GM18502 (cell line): ENCODE measurements around the gene PLIN5.
"Not testable (repeated sequence)": the region's sequence is repeated elsewhere in the genome, so short reads cannot be mapped to it uniquely, and the experiment has no call there.

ENCODE experiments used
- ATAC-seq: cut with Tn5 transposase; IDR thresholded peaks from one replicate; pipeline ENCODE4 v1.9.1; 2021; ENCODE audit warnings: mild to moderate bottlenecking; ENCODE audit not compliant: unreplicated experiment, poor library complexity

PLIN5 gene

GRCh38 chr19:4570402-4570801 lies 35.4 kb upstream of the PLIN5 start:
- ATAC-seq = no peak

- ATAC-seq = no peak
These were observed 33.9 kb upstream of the PLIN5 start for GRCh38 chr19:4568886-4569285.

GRCh38 chr19:4567584-4568071 lies 32.6 kb upstream of the PLIN5 start:
- no peak for ATAC-seq

- no peak for ATAC-seq
These were observed 31.5 kb upstream of the PLIN5 start for GRCh38 chr19:4566402-4567051.

GRCh38 chr19:4563562-4563961 lies 28.5 kb upstream of the PLIN5 start:
- ATAC-seq = not testable (repeated sequence)

GRCh38 chr19:4562085-4562484 lies 27.1 kb upstream of the PLIN5 start:
- ATAC-seq = not testable (repeated sequence)

GRCh38 chr19:4559569-4559968 lies 24.5 kb upstream of the PLIN5 start, which contains the start of gene SEMA6B:
Gene SEMA6B, minus strand, starts transcription at chr19:4559684. Its CDS starts 1,227 bp downstream, at chr19:4558457.
- no peak for ATAC-seq

- no peak for ATAC-seq
These were observed 23.2 kb upstream of the PLIN5 start for GRCh38 chr19:4557971-4558941.

GRCh38 chr19:4557144-4557970 lies 22.3 kb upstream of the PLIN5 start:
- ATAC-seq = no peak

- ATAC-seq = no peak
These were observed 21.6 kb upstream of the PLIN5 start for GRCh38 chr19:4556597-4557127.

- no peak for ATAC-seq
These were observed 20.9 kb upstream of the PLIN5 start for GRCh38 chr19:4555657-4556561.

GRCh38 chr19:4554717-4555116 lies 19.7 kb upstream of the PLIN5 start:
- ATAC-seq = no peak

GRCh38 chr19:4553775-4554174 lies 18.8 kb upstream of the PLIN5 start:
- no peak for ATAC-seq

GRCh38 chr19:4553092-4553695 lies 18.2 kb upstream of the PLIN5 start:
- no peak for ATAC-seq

GRCh38 chr19:4552525-4552819 lies 17.4 kb upstream of the PLIN5 start:
- ATAC-seq = no peak

- no peak for ATAC-seq
These were observed 15.5 kb upstream of the PLIN5 start for GRCh38 chr19:4550479-4551050.

- ATAC-seq = no peak
These were observed 15.0 kb upstream of the PLIN5 start for GRCh38 chr19:4550018-4550417.

- ATAC-seq = no peak
These were observed 13.2 kb upstream of the PLIN5 start for GRCh38 chr19:4548238-4548584.
